Jurkat, Clone E6-1 (cell line): ENCODE results near the gene NSD2.
"Not testable (repeated sequence)": the region's sequence is repeated elsewhere in the genome, so short reads cannot be mapped to it uniquely, and the experiment has no call there.

Experiments
- DNase-seq: peaks from one replicate; pipeline ENCODE4 v3.0.0-alpha.2; 2011; ENCODE audit warnings: low read depth, low spot score
- H3K4me3 ChIP-seq: 2 replicates; pipeline ENCODE4 v1.5.1; 2011; ENCODE audit warnings: mild to moderate bottlenecking, low read length, control low read depth, moderate library complexity

The NSD2 gene

DNA sequence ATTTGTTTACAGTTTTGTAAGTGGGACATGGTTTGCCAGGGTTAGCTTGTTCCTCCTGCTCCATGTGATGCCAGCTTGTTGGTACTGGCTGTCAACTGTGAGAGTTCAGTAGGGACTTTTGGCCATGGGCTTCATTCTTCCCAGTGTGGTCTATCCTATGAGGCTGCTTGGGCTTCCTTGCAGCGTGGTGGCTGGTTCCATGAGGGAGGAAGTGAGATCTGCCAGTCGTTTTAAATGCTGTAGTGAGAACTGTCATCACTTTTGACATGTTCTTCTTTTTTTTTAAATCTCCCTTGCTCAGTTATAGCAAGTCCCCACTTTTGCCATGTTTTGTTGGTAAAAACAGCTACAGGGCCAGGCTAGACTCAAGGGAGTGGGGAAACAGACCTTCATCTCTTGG is 15.9 kb downstream of the NSD2 start:
- DNase-seq: no peak
- no peak overlapping the region for H3K4me3 ChIP-seq

DNA sequence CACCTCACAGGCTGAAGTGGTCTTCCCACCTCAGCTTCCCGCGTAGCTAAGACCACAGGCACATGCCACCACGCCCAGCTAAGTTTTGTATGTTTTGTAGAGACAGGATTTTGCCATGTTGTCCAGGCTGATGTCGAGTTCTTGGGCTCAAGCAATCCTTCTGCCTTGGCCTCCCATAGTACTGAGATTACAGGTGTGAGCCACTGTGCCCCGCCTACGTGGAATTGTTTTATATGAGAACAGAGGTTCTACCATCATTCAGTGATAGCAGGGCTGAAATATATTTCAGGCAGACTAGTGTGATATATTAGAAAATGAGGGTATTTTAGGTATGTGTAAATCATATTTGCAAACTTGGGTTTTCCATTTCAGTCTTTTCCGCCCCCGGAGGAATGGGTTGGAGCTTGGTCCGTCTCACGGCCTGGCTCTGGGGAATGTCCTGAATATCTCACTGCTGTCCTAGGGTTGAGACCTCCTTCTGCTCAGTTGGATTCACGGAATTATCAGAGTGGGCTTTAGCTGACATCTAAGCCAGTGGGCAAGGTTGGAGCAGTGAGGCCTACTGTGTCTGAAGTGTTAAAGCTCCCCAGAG is 19.9 kb downstream of the NSD2 start:
- DNase-seq: no peak
- H3K4me3 ChIP-seq: no peak overlapping the region

DNA sequence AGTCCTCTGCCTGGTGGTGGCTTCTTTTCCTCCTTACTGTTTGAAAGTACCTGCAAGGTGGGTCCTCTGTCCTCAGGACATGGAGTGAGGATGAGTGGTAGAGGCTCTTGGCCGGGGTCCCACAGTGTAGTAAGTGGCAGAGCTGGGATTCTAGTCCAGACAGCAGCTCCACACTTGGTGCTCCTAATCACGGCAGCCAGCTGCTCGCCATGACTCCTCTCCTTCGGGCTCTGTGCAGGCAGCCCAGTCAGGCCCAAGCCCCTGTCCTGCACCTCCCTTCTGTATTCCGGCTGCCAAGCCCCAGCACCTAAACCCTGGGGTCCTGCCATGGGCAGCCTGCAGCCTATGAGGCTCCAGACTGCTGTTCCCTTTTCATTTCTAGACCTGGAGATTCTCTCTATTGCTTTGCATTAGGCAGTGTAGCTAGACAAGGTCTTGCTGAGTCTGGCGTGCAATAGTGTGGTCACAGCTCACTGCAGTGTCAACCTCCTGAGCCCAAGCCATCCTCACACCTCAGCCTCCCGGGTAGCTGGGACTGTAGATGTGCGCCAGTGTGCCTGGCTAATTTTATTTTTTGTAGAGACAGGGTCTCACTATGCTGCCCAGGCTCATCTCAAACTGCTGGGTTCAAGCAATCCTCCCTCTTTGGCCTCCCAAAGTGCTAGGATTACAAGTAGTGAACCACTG is 24.9 kb downstream of the NSD2 start:
- DNase-seq: no peak
- no peak overlapping the region for H3K4me3 ChIP-seq

DNA sequence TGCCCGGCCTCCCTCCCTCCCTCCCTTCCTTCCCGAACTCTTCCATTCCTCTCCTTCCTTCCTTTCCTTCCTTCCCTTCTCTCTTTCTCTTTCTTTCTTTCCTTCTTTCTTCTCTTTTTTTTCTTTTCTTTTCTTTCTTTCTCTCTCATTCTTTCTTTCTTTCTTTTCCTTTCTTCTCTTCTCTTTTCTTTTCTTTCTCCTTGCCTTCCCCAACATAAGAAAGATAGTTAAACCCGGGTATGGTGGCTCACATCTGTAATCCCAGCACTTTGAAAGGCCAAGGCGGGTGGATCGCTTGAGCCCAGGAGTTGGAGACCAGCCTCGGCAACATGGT is 25.4 kb downstream of the NSD2 start:
- H3K4me3 ChIP-seq: no peak overlapping the region
- no peak for DNase-seq

GRCh38 chr4:1898007-1898406 is 26.8 kb downstream of the NSD2 start:
- no peak overlapping the region for H3K4me3 ChIP-seq
- DNase-seq: no peak

GRCh38 chr4:1898681-1899080 is 27.5 kb downstream of the NSD2 start:
- H3K4me3 ChIP-seq: no peak overlapping the region
- DNase-seq: no peak

DNA sequence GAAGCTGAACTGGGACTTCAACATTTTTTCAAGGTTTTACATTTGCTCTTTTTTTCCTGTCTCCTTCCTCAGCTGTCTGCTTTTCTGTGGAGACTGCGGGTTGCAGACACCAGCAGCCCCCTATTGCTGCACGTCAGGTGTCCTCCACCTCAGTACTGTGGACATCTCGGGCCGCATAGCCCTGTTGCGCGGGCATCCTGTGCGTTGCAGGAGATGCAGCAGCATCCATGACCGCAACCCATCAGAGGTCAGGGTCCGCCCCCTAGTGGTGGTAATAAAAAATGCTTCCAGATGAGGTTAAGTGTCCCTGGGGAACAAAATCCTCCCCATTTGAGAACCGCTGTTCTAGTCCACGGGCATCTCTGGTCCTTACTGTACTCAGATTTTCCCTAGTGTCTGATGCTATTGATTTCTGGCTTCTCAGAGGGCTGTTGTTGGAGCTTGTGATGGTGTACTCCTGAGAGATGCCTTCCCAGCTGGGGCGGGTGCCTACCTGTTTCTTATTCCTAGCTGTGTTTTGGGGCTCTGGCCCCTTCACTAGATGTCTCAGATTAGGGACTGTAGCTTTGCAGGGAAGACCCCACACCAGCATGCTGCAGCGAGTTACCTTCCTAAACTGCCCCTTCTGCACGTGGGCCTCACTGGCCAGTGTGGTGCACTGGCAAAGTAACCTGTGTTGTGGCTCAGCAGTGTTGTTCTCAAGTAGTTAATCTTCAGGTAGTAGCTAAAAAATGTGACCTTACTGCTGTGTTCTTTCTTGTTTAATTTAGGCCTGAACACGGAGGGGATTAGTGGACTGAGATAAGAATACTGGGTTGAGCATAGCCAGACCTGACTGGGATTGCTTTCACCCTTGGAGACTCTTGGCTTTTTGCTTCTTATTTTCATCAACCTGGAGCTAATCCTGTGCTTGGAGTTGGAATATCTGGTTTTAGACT is 28.2 kb downstream of the NSD2 start:
- H3K4me3 ChIP-seq: no peak overlapping the region
- peak; percentile 60 for DNase-seq

DNA sequence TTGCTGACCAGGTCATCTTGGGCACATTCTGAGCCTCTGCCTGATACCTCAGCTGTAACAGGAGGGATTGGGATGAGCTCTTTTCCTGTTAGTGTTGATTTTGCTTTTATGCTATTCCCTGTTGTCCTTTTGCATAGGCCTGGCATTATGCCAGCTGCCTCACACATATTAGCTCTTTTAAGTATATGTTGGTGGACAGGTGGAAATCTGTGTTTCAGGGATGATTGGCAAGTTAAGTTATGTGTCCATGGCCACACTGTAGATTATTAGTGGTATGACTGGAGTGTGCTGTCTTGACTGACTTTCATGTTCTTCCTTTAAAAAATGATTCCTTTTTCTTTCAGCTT is 28.9 kb downstream of the NSD2 start:
- DNase-seq: no peak
- no peak overlapping the region for H3K4me3 ChIP-seq

- no peak overlapping the region for H3K4me3 ChIP-seq
- DNase-seq: no peak
These were observed 29.4 kb downstream of the NSD2 start for GRCh38 chr4:1900624-1901023.

- no peak for DNase-seq
- H3K4me3 ChIP-seq: no peak overlapping the region
These were observed 29.9 kb downstream of the NSD2 start for GRCh38 chr4:1901127-1901526.

DNA sequence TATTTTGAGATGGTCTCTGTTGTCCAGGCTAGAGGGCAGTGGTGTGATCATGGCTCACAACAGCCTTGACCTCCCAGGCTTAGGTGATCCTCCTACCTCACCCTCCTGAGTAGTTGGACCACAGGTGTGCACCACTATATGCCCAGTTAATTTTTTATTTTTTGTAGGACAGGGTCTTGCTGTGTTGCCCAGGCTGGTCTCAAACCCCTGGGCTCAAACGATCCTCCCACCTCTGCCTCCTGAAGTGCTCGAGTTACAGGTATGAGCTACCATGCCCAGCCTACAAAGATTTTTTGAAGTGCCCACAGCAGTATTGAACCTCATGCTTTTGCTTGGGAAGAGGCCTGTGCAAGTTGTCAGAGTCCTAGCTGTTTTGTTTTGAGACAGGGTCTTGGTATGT is 31.1 kb downstream of the NSD2 start:
- no peak for DNase-seq

DNA sequence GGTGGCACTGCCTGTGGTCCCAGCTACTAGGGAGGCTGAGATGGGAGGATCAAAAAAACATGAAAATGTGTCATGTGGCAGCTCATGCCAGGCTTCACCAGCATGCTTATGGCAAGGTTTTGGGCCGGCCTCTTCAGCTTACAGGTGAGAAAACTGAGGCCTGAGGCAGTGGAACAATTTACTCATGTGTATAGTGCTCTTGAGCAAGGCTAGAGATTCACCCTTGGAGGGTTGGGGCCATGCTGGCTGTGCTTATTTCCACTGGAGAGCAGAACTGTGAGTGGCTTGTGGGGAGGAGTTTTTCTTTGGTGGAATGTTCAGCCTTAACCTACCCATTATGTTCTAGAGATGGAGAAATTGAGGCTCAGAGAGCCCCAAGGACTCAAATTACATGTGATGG is 31.8 kb downstream of the NSD2 start:
- no peak overlapping the region for H3K4me3 ChIP-seq
- DNase-seq: no peak

More for the DNA sequence above, 31.1 kb downstream of the NSD2 start:
- no peak overlapping the region for H3K4me3 ChIP-seq

DNA sequence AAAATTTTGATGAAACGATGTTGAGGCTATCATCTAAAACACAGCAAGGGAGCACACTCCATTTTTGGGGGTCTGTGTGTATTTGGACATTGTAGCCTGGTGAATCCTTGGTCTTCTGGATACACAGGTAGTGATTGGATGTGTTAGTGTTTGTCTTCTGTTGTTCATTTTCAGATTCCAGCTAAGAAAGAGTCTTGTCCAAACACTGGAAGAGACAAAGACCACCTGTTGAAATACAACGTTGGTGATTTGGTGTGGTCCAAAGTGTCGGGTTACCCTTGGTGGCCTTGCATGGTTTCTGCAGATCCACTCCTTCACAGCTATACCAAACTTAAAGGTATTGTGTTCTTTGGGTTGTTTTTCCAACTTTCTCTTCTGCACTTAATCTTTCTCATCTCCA is 32.8 kb downstream of the NSD2 start:
- H3K4me3 ChIP-seq: no peak overlapping the region
- DNase-seq: no peak

- no peak for DNase-seq
- no peak overlapping the region for H3K4me3 ChIP-seq
These were observed 36.8 kb downstream of the NSD2 start for GRCh38 chr4:1907848-1908525.

GRCh38 chr4:1909696-1910095 is 38.5 kb downstream of the NSD2 start:
- not testable (repeated sequence) for H3K4me3 ChIP-seq, DNase-seq

GRCh38 chr4:1910643-1911042 is 39.5 kb downstream of the NSD2 start:
- DNase-seq: peak; percentile 14
- no peak overlapping the region for H3K4me3 ChIP-seq

- H3K4me3 ChIP-seq, DNase-seq: not testable (repeated sequence)
These were observed 40.1 kb downstream of the NSD2 start for GRCh38 chr4:1911316-1911715.

DNA sequence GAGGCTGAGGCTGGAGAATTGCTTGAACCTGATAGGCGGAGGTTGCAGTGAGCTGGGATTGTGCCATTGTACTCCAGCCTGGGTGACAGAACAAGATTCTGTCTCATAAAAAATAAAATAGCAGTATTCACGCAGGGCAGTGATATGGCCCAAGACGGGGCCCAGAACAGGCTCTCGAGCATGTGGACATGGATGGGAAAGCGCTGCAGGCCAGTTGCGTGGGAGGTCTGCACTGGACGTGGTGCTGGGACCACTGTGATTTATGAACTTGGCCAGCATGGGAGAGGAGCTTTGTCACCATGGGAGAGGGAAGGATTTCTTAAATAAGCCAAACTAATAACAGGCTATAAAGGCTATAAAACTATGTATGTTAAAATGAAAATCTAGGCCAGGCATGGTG is 51.6 kb downstream of the NSD2 start:
- H3K4me3 ChIP-seq: no peak overlapping the region
- no peak for DNase-seq

GRCh38 chr4:1927675-1928074 is 56.5 kb downstream of the NSD2 start:
- H3K4me3 ChIP-seq: no peak overlapping the region
- no peak for DNase-seq
